ENCODE data around the gene UBE2H.
"Not testable (repeated sequence)": the region's sequence is repeated elsewhere in the genome, so short reads cannot be mapped to it uniquely, and the experiment has no call there.

UBE2H gene

DNA sequence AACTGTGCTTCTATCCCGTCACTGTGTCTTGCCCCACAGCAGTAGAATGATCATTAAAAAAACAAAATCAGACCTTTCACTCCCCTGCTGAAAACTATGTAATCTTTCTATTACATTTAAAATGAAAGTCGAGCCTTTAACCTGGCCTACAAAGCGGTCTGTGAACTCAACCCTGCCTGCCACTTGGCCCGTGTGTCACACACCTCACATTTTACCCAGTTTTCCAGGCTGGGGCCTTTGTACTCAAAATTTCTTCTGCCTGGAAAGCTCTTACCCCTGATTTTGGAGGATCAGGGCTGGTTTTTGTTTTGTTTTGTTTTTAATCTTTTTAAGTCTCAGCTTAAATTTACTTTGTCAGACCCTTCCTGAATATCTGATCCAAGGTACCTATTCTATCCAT lies 82.1 kb downstream of the UBE2H start:
- DNase-seq: no peak

- no peak for DNase-seq
Measured at GRCh38 chr7:129866251-129866650, 86.5 kb downstream of the UBE2H start.

DNA sequence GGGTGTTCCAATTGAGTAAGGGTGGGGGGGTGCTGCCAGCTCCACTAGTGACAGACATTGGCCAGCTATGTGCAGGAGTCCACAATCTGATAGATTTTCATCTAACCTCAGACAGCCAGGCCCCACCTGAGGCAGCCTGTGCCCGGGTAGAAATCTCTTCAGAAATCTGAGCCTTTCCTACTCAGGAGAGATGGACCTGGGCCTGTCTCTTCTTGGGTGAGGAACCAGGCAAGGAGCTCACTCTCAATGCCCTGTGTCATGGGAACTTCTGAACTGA lies 86.9 kb downstream of the UBE2H start:
- DNase-seq: no peak

DNA sequence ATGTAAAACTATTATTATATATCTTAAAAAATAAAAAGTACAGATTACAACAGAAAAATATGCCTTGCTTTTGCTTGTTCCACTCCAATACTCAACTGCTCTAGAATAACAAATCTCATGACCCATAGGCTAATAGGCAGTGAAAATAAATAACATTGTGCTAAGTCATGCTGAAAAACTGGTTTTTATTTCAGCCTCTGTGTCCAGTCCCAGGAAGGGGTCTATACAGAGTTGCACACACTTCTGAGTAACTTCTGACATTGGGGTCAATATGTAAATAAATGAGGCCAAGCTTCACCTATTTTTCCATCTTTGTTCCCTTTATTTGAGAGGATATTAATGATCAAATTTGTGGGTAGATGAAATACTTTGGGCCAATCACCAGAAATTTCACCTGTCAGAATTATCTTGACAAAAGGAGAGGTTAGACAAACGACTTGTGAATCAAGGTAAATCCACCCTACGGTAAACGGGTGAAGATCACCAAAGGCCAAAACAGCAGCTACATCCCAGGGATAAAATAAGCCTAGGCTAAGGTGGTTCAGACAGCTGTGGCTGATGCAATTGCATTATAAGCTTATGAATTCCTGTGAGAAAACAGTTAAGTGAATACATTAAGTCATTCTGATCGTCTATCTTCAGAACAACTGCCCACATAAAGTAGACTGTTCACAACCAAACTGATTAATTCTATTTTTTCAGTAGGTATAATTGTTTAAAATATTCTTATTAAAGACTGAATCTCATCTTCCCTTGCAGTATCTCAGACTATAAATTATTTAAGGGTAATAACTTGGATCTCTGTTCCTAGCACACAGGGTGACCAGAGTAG lies 87.5 kb downstream of the UBE2H start:
- no peak for DNase-seq

GRCh38 chr7:129864676-129865075 lies 88.1 kb downstream of the UBE2H start:
- not testable (repeated sequence) for DNase-seq

DNA sequence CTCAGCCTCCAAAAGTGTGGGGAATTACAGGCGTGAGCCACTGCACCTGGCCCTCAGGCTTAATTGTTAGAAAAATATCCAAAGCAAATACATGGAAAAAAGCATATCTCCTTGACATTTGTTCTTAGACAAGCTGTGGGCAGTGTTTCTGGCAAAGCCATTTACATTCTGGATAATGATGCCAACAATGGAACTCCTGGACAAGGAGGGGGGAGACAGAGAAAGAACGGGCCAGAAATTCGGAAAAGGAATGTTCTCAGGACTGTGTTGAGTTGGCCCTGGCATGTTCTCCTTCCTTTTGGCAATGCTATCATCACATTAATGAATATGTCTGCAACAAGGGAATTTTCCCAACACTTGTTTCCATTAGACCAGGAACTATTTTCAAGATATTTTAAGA lies 88.7 kb downstream of the UBE2H start:
- no peak for DNase-seq

- DNase-seq: no peak
Measured at GRCh38 chr7:129862682-129863081, 90.1 kb downstream of the UBE2H start.

DNA sequence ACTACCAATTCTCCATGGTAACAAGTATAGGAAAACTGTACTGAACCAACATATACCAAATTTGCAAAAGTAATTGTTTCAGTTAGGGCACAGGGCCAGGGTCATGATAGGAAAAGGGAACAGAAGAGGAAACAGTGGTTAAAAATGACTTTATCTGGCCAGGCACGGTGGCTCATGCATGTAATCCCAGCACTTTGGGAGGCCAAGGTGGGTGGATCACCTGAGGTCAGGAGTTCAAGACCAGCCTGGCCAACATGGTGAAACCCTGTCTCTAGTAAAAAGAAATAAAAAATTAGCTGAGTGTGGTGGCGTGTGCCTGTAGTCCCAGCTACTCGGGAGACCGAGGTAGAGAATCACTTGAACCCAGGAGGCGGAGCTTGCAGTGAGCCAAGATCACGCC lies 92.0 kb downstream of the UBE2H start:
- DNase-seq: not testable (repeated sequence)

GRCh38 chr7:129859183-129859582 lies 93.6 kb downstream of the UBE2H start:
- no peak for DNase-seq

DNA sequence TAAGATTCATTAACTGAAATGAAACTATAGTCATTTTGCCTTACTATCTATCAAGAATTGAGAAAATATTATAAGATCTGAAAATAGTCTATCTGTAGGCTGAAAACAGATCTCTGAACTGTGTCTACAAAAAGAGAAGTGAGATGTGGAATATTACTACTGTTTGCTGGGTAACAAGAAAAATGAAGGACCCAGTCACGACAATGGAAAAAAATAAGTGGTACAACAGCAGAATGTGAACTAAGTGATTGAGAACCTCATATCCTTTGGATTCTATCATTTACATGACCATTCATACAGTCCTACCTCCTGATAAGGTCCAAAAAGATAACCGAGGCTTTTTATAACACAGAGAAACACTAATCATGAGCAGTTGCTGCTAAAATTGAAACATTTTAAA lies 94.3 kb downstream of the UBE2H start:
- DNase-seq: no peak

- DNase-seq: no peak
Measured at GRCh38 chr7:129857313-129857712, 95.4 kb downstream of the UBE2H start.

DNA sequence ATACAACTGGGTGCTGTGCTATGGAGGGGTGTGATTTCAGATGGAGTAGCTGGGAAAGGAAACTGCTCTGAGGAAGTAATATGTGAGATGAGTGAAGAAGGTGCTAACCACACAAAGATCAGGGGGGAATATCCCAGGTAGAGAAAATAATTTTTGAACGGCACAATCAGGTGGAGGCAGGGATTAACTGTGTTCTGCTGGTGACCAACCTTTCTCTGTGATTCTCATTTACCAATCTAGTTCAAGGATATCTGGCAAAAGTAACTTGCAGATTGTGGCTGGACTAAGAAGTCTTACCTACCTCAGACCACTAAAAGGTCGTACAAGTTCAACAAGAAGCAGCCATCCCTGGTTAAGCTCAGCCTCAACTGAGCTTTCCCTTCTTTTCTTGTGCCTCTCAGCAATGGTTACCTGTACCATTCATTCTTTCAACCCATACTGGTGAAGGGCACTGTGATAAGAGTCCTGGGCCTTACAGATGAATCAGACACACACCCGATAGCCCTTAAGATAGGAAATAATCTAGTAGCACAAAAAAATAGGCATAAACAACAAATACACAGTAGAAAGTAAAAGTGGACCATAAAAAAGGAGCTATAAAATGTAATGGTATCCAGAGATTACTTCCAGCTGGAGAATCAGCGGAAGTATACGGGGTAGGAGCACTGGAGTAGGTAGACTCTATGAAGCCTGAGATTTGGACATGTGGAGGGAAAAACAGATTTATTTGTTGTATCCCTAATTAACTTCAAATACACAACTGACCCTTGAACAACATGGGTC lies 96.6 kb downstream of the UBE2H start:
- no peak for DNase-seq

- no peak for DNase-seq
Measured at GRCh38 chr7:129855234-129855673, 97.5 kb downstream of the UBE2H start.

DNA sequence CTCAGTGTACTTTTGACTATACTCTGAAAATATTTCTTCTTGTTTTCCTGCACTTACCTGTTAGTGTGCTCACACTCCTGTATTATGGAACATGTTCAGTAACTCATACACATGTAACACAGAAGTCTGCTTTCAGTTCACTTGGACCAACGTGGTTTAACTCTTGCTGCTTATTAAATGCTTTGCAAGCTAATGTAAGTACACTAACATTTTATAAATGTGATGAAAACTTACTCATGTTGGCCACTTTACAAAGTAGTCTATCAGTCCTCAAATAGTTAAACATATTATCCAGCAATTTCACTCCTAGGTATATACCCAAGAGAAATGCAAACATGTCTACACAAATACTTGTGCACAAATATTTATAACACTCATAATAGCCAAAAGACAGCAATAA lies 98.4 kb downstream of the UBE2H start:
- no peak for DNase-seq

DNA sequence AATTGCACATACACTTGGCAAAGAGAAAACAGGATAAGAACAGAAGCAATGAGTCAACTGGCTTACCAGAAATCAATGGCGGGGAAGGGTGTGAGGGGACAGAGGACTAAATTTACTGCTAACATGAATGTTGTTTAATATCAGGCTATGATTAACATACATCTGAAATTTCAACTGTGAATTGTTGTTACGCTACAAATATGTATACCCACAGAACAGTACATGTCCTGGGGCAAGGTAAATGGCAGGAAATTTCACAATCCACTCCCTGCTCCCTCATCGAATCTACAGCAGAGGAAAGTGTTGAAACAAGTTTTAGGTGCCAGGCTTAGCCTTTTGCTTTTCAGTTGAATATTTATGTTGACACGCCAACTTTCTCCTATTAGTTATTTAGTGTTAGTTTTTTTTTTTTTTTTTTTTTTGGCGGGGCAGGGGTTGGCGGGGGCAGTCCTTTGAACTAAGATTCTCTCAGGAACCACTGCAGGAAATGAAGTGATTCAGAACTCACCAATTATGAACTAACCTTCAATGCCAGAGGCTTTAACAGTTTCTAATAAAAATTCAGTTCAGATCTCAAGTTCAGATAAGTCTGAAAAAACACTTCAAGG lies 99.0 kb downstream of the UBE2H start:
- DNase-seq: no peak

- no peak for DNase-seq
Measured at GRCh38 chr7:129851809-129852208, 101.0 kb downstream of the UBE2H start.

DNA sequence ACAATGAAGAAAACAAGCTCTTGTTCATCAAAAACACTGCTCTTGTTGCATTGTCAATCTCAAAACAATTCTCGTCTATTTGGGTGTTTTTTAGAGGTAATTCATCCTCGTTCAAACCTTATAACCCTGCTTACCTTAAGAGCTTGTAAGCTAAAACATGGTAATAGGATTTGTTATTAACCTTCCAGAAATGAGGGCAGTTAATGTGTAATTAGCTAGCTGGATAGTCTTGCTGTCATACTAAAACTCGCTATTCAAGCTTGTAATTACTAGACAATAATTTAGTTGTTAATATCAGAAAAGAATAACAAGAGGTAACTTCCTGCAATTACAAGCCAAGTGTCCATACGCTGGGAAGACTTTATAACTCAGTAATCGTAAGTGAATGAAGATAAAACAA lies 101.6 kb downstream of the UBE2H start:
- DNase-seq: no peak

- no peak for DNase-seq
Measured at GRCh38 chr7:129848436-129848835, 104.3 kb downstream of the UBE2H start.

GRCh38 chr7:129845972-129846327 lies 106.8 kb downstream of the UBE2H start:
- no peak for DNase-seq

GRCh38 chr7:129845178-129845971 lies 107.4 kb downstream of the UBE2H start:
- no peak for DNase-seq

GRCh38 chr7:129843978-129844840 lies 108.6 kb downstream of the UBE2H start:
- no peak for DNase-seq

DNA sequence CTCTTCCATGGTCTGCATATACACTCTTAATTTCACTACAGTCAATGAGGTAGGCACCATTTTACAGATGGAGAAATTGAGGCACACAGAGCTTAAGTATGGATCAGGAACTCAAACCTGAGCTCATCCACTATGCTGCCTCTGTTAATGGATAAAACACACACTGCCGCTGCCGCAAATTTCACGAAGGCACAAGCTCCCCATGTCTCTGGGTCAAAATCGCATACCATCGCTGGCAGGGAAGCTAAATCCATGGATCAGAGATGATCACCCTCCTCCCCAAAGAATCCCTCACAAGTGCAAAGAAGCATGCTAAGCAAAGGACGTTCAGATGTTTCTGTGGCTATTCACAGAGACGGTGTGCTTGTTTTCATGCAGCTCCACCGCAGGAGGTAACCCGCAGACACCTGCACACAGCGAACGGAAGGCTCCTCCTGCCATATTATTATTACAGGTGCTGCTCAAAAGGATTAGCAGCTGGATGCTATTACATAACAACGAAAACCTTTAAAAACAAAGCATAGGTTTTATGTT lies 109.3 kb downstream of the UBE2H start:
- no peak for DNase-seq
